Uterus (tissue), 4 donors: Measurements from ENCODE around the gene RNF187. TPM values are rescaled to one million over a fixed set of nuclear protein-coding genes. Genes with fewer than 3 reads are reported as not detected.

Experiments used
- DNase-seq, 2 donors: peaks; one replicate each; pipeline ENCODE4 v3.0.0-alpha.2; 2019 to 2020
- H3K27ac ChIP-seq, 2 donors: fragments of 200-600 bp; sonication (generic); 1 replicate in 1 of 2; 2 replicates in 1 of 2; pipeline ENCODE4 v1.5.1; 2016 to 2018
- H3K27me3 ChIP-seq, 2 donors: fragments of 200-600 bp; sonication (generic); one replicate each; pipeline ENCODE4 v1.5.1; 2018 to 2019; ENCODE audit warnings: control low read depth in 1 of 2
- H3K36me3 ChIP-seq, 2 donors: fragments of 200-600 bp; sonication (generic); one replicate each; pipeline ENCODE4 v1.5.1; 2019; ENCODE audit warnings: control low read depth in 1 of 2
- H3K4me1 ChIP-seq, 2 donors: fragments of 200-600 bp; sonication (generic); one replicate each; pipeline ENCODE4 v1.5.1; 2018 to 2019; ENCODE audit warnings: control low read depth in 1 of 2
- H3K4me3 ChIP-seq, 2 donors: fragments of 200-600 bp; sonication (generic); 1 replicate in 1 of 2; 2 replicates in 1 of 2; pipeline ENCODE4 v1.5.1; 2018 to 2019; ENCODE audit warnings: mild to moderate bottlenecking in 1 of 2
- H3K9me3 ChIP-seq, 2 donors: fragments of 200-600 bp; sonication (generic); one replicate each; pipeline ENCODE4 v1.5.1; 2019; ENCODE audit warnings: control low read depth in 1 of 2
- POLR2A ChIP-seq, 2 donors: fragments of 450-650 bp; IDR thresholded peaks; one replicate each; pipeline ENCODE4 v1.6.1; 2016; ENCODE audit warnings: antibody characterized with exemption in 2 of 2, mild to moderate bottlenecking in 1 of 2, moderate library complexity in 1 of 2
- intact Hi-C: fragments of 100-400 bp; cut with DNase I; formaldehyde crosslinking; loops from one replicate; pipeline ENCODE4 v1.15.1; 2023; ENCODE audit warnings: low total_unique reads
- microRNA-seq: library from miRNA; unstranded; fragments of <30 nt; microRNA quantifications from one replicate; pipeline ENCODE4, GENCODE V29; 2016; ENCODE audit warnings: borderline microRNAs expressed, borderline replicate concordance
- small RNA-seq: library from RNA; depleted of rRNA; stranded (forward); fragments of <200 nt; gene quantifications from one replicate; pipeline ENCODE3, GENCODE V24; 2016
- total RNA-seq, 4 donors: library from RNA; depleted of rRNA in 3 of 4; stranded (reverse); fragments of >200 nt in 3 of 4; gene quantifications; one replicate each; pipeline versions ENCODE4 v1.1.0 to v1.2.4, GENCODE V29; 2014 to 2023
- TF ChIP-seq, protein P1 (sequence below), 4 experiments: fragments of 200-600 bp in 2 of 4; fragments of 450-650 bp in 2 of 4; sonication (generic) in 2 of 4; IDR thresholded peaks; one replicate each; pipeline ENCODE4 v1.5.1; 2016 to 2019; ENCODE audit warnings: antibody characterized with exemption in 4 of 4, mild to moderate bottlenecking in 2 of 4, moderate library complexity in 1 of 4
- donor health status: DM: yes; HTN: yes; CAD: no.

Gene RNF187
- total RNA-seq, 4 donors from 2014 or later = 13.2 to 84.1 (median 27.7) TPM

DNA sequence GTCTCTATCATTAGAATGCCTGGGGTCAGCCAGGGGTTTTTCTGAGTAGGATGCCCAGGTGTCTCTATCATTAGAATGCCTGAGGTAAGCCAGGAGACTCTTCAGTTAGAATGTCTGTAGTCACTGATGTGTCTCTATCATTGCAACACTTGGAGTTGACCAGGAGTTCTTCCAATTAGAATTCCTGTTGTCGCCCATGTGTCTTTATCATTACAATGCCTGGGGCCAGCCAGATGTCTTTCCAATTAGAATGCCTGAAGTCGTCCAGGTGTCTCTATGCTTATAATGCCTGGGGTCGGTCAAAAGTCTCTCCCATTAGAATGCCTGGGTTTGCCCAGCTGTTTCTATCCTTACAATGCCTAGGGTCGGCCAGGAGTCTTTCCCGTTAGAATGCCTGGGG, 55.8 kb downstream of the RNF187 start:
- Histone ChIP-seq H3K4me1 (no peaks in the 10 kb centered on the region), H3K27ac (no peak overlapping the region), H3K36me3 (no peaks in the 10 kb centered on the region), H3K9me3 (no peaks in the 10 kb centered on the region), H3K4me3 (no peak overlapping the region), H3K27me3 (no peaks in the 10 kb centered on the region)
- TF ChIP-seq, protein P1, sequence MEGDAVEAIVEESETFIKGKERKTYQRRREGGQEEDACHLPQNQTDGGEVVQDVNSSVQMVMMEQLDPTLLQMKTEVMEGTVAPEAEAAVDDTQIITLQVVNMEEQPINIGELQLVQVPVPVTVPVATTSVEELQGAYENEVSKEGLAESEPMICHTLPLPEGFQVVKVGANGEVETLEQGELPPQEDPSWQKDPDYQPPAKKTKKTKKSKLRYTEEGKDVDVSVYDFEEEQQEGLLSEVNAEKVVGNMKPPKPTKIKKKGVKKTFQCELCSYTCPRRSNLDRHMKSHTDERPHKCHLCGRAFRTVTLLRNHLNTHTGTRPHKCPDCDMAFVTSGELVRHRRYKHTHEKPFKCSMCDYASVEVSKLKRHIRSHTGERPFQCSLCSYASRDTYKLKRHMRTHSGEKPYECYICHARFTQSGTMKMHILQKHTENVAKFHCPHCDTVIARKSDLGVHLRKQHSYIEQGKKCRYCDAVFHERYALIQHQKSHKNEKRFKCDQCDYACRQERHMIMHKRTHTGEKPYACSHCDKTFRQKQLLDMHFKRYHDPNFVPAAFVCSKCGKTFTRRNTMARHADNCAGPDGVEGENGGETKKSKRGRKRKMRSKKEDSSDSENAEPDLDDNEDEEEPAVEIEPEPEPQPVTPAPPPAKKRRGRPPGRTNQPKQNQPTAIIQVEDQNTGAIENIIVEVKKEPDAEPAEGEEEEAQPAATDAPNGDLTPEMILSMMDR (IDR thresholded peaks at IDR 0.05) = no peak
- no peak for TF ChIP-seq POLR2A (IDR thresholded peaks at IDR 0.05)
- DNase-seq = no peak
- intact Hi-C loops = no loop called here

DNA sequence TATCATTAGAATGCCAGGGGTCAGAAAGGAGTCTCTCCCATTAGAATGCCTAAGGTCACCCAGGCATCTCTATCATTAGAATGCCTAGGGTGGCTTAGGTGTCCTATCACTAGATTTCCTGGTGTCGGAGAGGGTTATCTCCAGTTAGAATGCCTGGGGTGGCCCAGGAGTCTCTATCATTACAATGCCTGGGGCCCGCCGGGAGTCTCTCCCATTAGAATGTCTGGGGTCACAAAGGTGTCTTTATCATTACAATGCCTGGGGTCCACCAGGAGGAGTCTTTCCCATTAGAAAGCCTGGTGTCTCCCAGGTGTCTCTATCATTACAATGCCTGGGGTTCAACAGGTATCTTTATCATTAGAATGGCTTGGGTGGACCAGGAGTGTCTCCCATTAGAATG, 56.2 kb downstream of the RNF187 start:
- no peak overlapping the region for H3K4me3 ChIP-seq
- H3K4me1 ChIP-seq = no peaks in the 10 kb centered on the region
- no peaks in the 10 kb centered on the region for H3K36me3 ChIP-seq
- no peak overlapping the region for H3K27ac ChIP-seq
- no peak for TF ChIP-seq POLR2A (IDR thresholded peaks at IDR 0.05)
- TF ChIP-seq, protein P1 (IDR thresholded peaks at IDR 0.05) = no peak
- intact Hi-C loops = no loop called here
- no peaks in the 10 kb centered on the region for H3K9me3 ChIP-seq
- no peaks in the 10 kb centered on the region for H3K27me3 ChIP-seq
- DNase-seq = no peak

DNA sequence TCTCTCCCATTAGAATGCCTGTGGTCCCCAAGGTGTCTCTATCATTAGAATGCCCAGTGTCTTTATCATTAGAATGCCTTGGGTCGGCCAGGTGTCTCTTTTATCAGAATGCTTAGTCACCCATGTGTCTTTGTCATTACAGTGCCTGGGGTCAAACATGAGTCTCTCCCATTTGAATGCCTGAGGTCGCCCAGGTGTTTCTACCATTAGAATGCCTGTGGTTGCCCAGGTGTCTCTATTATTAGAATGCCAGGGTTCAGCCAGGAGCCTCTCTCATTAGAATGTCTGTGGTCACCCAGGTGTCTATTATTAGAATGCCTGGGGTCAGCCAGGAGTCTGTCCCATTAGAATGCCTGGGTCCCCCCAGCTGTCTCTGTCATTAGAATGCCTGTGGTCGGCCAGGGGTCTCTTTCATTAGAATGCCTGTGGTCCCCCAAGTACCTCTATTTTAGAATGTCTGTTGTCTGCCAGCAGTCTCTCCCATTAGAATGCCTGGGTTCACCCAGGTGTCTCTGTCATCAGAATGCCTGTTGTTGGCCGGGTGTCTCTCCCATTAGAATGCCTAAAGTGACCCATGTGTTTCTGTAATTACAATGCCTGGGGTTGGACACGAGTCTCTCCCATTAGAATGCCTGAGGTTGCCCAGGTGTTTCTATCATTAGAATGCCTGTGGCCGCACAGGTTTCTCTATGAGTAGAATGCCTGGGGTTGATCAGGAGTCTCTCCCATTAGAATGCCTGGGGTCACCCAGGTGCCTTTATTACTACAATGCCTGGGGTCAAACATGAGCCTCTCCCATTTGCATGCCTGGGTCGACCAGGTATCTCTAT, 57.1 kb downstream of the RNF187 start:
- H3K27me3 ChIP-seq = no peaks in the 10 kb centered on the region
- no peak overlapping the region for H3K4me3 ChIP-seq
- no peaks in the 10 kb centered on the region for H3K36me3 ChIP-seq
- no peaks in the 10 kb centered on the region for H3K9me3 ChIP-seq
- TF ChIP-seq POLR2A (IDR thresholded peaks at IDR 0.05) = no peak
- TF ChIP-seq, protein P1 (IDR thresholded peaks at IDR 0.05) = no peak
- no peak for DNase-seq
- H3K27ac ChIP-seq = no peak overlapping the region
- no peaks in the 10 kb centered on the region for H3K4me1 ChIP-seq
- intact Hi-C loops = no loop called here

DNA sequence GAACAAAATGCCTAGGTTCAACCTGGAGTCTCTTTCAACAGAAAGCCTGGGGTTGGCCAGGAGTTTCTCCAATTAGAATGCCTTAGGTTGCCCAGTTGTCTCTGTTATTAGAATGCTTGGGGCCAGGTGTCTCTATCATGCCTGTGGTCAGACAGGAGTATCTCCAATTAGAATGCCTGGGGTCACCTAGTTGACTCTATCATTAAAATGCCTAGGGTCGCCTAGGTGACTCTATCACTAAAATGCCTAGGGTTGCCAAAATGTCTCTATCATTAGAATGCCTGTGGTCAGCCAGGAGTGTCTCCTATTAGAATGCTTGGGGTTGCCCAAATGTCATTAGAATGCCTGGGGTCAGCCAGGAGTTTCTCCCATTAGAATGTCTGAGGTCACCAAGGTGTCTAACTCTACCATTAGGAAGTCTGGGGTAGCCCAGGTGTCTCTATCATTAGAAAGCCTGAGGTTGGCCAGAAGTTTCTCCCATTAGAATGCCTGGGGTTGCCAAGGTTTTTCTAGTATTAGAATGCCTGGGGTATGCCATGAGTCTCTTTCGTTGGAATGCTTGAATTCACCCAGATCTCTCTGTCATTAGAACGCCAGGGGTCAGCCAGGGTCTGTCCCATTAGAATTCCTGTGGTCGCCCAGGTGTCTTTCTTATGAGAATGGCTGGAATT, 57.9 kb downstream of the RNF187 start:
- H3K36me3 ChIP-seq = no peaks in the 10 kb centered on the region
- intact Hi-C loops = no loop called here
- H3K27me3 ChIP-seq = no peaks in the 10 kb centered on the region
- H3K27ac ChIP-seq = no peak overlapping the region
- H3K4me1 ChIP-seq = no peaks in the 10 kb centered on the region
- H3K9me3 ChIP-seq = no peaks in the 10 kb centered on the region
- no peak overlapping the region for H3K4me3 ChIP-seq
- no peak for DNase-seq
- no peak for TF ChIP-seq POLR2A (IDR thresholded peaks at IDR 0.05)
- TF ChIP-seq, protein P1 (IDR thresholded peaks at IDR 0.05) = no peak

Small RNAs within 50 kb of the gene (microRNA-seq; reads per million reads assigned to microRNA genes)
- gene MIR4666A = not detected

Small RNAs within 50 kb of the gene (small RNA-seq; reads per million reads assigned to genes)
- not detected for gene MIR4666A

Other genes starting within 250 kb of the RNF187 start
- gene TRIM11, start 80.5 kb upstream of the RNF187 start, total RNA-seq = 10 to 100 TPM in 2 of 4 donors, 1 to 10 TPM in 2; 3.3 to 20.9 (median 11.7) TPM
- gene TRIM17, start 70.5 kb upstream of the RNF187 start, total RNA-seq = 1 to 10 TPM in 2 of 4 donors, not detected in 2; 3.2 to 5.9 TPM
- 10 to 100 TPM; 13.1 to 41.2 (median 26.6) TPM for gene RHOU, start 248.1 kb downstream of the RNF187 start, total RNA-seq